ENCODE measurements around the gene TNFRSF8. TPM values are rescaled to one million over a fixed set of nuclear protein-coding genes. Genes with fewer than 3 reads are reported as not detected.
A peak's percentile ranks its signal among the peaks of the same experiment; 100 is the strongest.

Gene TNFRSF8
- total and polyA plus RNA-seq, 4 experiments from 2014 or later: not detected

- peaks cover 44% of the 10 kb centered on the region for H3K4me1 ChIP-seq (ENCODE audit: insufficient read depth, low read length)
- no peaks in the 10 kb centered on the region for H3K36me3 Mint-ChIP-seq
- H3K27me3 ChIP-seq (ENCODE audit: insufficient read depth, low read length): no peaks in the 10 kb centered on the region
- no peak overlapping the region for H3K27ac ChIP-seq (ENCODE audit: low read depth, low read length)
- intact Hi-C loops (cut with micrococcal nuclease): no loop called here
- no peak overlapping the region for H3K4me3 Mint-ChIP-seq
- no peak overlapping the region for H3K27ac Mint-ChIP-seq
- no peak overlapping the region for H3K4me3 ChIP-seq (ENCODE audit: low read length in 2 of 2)
- H3K9me3 Mint-ChIP-seq: peaks cover 0 to 2% (median 0%) of the 10 kb centered on the region in 8 donors
- peaks cover 28 to 60% (median 44%) of the 10 kb centered on the region in 4 donors for H3K4me1 Mint-ChIP-seq
- H3K36me3 ChIP-seq (ENCODE audit: insufficient read depth, low read length): no peaks in the 10 kb centered on the region
- no peaks in the 10 kb centered on the region for H3K9me3 ChIP-seq (ENCODE audit: control insufficient read depth in 1 of 2, low read length in 2 of 2)
- no peak for DNase-seq
- POLR2A ChIA-PET (ENCODE audit: partially characterized antibody): interaction anchor here (3.8 to 39.9 kb wide), 2 partner anchors 43 to 87 kb away, joined by 24 to 1713 read pairs; partner anchors contain the start of gene TNFRSF1B
- no peaks in the 10 kb centered on the region for H3K27me3 Mint-ChIP-seq
- CTCF ChIA-PET (ENCODE audit: partially characterized antibody): interaction anchor here (0.9 to 11.9 kb wide), 11 partner anchors 9 to 118 kb away, joined by 3 to 296 read pairs (median 24); no protein-coding TSS in a partner anchor
Observed at GRCh38 chr1:12123172-12123571, 60.1 kb downstream of the TNFRSF8 start.

GRCh38 chr1:12124693-12125421, 61.8 kb downstream of the TNFRSF8 start:
- H3K4me3 Mint-ChIP-seq: peak overlapping the region in 7 of 8 donors; percentile 37 to 67 (median 59)
- Histone ChIP-seq H3K27me3 (ENCODE audit: insufficient read depth, low read length) (no peaks in the 10 kb centered on the region), H3K27ac (ENCODE audit: low read depth, low read length) (no peak overlapping the region), H3K4me3 (ENCODE audit: low read length in 2 of 2) (no peak overlapping the region), H3K9me3 (ENCODE audit: control insufficient read depth in 1 of 2, low read length in 2 of 2) (no peaks in the 10 kb centered on the region), H3K36me3 (ENCODE audit: insufficient read depth, low read length) (no peaks in the 10 kb centered on the region), H3K4me1 (ENCODE audit: insufficient read depth, low read length) (peaks cover 46% of the 10 kb centered on the region)
- intact Hi-C loops (cut with micrococcal nuclease): loop anchor here (1.0 kb wide), 2 partner anchors 53 to 84 kb away; no protein-coding TSS in a partner anchor
- peaks cover 25 to 61% (median 45%) of the 10 kb centered on the region in 4 donors for H3K4me1 Mint-ChIP-seq
- peak; percentile 74 to 84 (median 76) for DNase-seq
- H3K27me3 Mint-ChIP-seq: no peaks in the 10 kb centered on the region
- peaks cover 0 to 2% (median 0%) of the 10 kb centered on the region in 8 donors for H3K9me3 Mint-ChIP-seq
- no peaks in the 10 kb centered on the region for H3K36me3 Mint-ChIP-seq
- POLR2A ChIA-PET (ENCODE audit: partially characterized antibody): interaction anchor here (0.6 to 39.9 kb wide), 10 partner anchors 8 to 290 kb away, joined by 3 to 1713 read pairs (median 4); partner anchors contain the start of genes TNFRSF1B and VPS13D
- CTCF ChIA-PET (ENCODE audit: partially characterized antibody): interaction anchor here (0.7 to 11.9 kb wide), 41 partner anchors 8 to 534 kb away, joined by 3 to 296 read pairs (median 6); no protein-coding TSS in a partner anchor
- H3K27ac Mint-ChIP-seq: peak overlapping the region; percentile 27 to 93 (median 84)

- no peak overlapping the region for H3K4me3 ChIP-seq (ENCODE audit: low read length in 2 of 2)
- CTCF ChIA-PET (ENCODE audit: partially characterized antibody): interaction anchor here (1.1 to 11.9 kb wide), 36 partner anchors 8 to 533 kb away, joined by 3 to 296 read pairs (median 8); no protein-coding TSS in a partner anchor
- H3K27me3 Mint-ChIP-seq: no peaks in the 10 kb centered on the region
- no peaks in the 10 kb centered on the region for H3K9me3 Mint-ChIP-seq
- H3K4me3 Mint-ChIP-seq: peak overlapping the region in 3 of 8 donors; percentile 6 to 65 (median 43)
- H3K4me1 Mint-ChIP-seq: peaks cover 27 to 59% (median 44%) of the 10 kb centered on the region in 4 donors
- POLR2A ChIA-PET (ENCODE audit: partially characterized antibody): interaction anchor here (0.8 to 39.9 kb wide), 8 partner anchors 7 to 289 kb away, joined by 3 to 1713 read pairs (median 4); partner anchors contain the start of genes TNFRSF1B and VPS13D
- no peaks in the 10 kb centered on the region for H3K9me3 ChIP-seq (ENCODE audit: control insufficient read depth in 1 of 2, low read length in 2 of 2)
- intact Hi-C loops (cut with micrococcal nuclease): loop anchor here (1.0 kb wide), 1 partner anchor 53 kb away; no protein-coding TSS in a partner anchor
- no peak overlapping the region for H3K27ac ChIP-seq (ENCODE audit: low read depth, low read length)
- no peaks in the 10 kb centered on the region for H3K36me3 Mint-ChIP-seq
- H3K27me3 ChIP-seq (ENCODE audit: insufficient read depth, low read length): no peaks in the 10 kb centered on the region
- no peaks in the 10 kb centered on the region for H3K36me3 ChIP-seq (ENCODE audit: insufficient read depth, low read length)
- peaks cover 50% of the 10 kb centered on the region for H3K4me1 ChIP-seq (ENCODE audit: insufficient read depth, low read length)
- H3K27ac Mint-ChIP-seq: peak overlapping the region in 6 of 7 donors; percentile 27 to 93 (median 80)
- DNase-seq: no peak
Observed at GRCh38 chr1:12125422-12126355, 62.6 kb downstream of the TNFRSF8 start.

GRCh38 chr1:12126781-12127180, 63.7 kb downstream of the TNFRSF8 start:
- Mint-ChIP-seq H3K4me1 (peaks cover 20 to 56% (median 35%) of the 10 kb centered on the region in 4 donors), H3K4me3 (no peak overlapping the region), H3K27ac (peak overlapping the region in 1 of 7 donors; percentile 71), H3K27me3 (no peaks in the 10 kb centered on the region), H3K9me3 (no peaks in the 10 kb centered on the region), H3K36me3 (no peaks in the 10 kb centered on the region)
- no peak overlapping the region for H3K4me3 ChIP-seq (ENCODE audit: low read length in 2 of 2)
- ChIA-PET POLR2A (ENCODE audit: partially characterized antibody) (interaction anchor here (3.0 to 39.9 kb wide), 3 partner anchors 39 to 82 kb away, joined by 25 to 1713 read pairs (median 107); partner anchors contain the start of gene TNFRSF1B), CTCF (ENCODE audit: partially characterized antibody) (interaction anchor here (0.6 to 11.9 kb wide), 11 partner anchors 21 to 389 kb away, joined by 3 to 296 read pairs (median 25); no protein-coding TSS in a partner anchor)
- peaks cover 50% of the 10 kb centered on the region for H3K4me1 ChIP-seq (ENCODE audit: insufficient read depth, low read length)
- H3K27ac ChIP-seq (ENCODE audit: low read depth, low read length): no peak overlapping the region
- DNase-seq: no peak
- intact Hi-C loops (cut with micrococcal nuclease): no loop called here
- H3K9me3 ChIP-seq (ENCODE audit: control insufficient read depth in 1 of 2, low read length in 2 of 2): no peaks in the 10 kb centered on the region
- H3K27me3 ChIP-seq (ENCODE audit: insufficient read depth, low read length): no peaks in the 10 kb centered on the region
- no peaks in the 10 kb centered on the region for H3K36me3 ChIP-seq (ENCODE audit: insufficient read depth, low read length)

- Histone ChIP-seq H3K36me3 (ENCODE audit: insufficient read depth, low read length) (no peaks in the 10 kb centered on the region), H3K27ac (ENCODE audit: low read depth, low read length) (no peak overlapping the region), H3K4me3 (ENCODE audit: low read length in 2 of 2) (no peak overlapping the region), H3K27me3 (ENCODE audit: insufficient read depth, low read length) (no peaks in the 10 kb centered on the region), H3K9me3 (ENCODE audit: control insufficient read depth in 1 of 2, low read length in 2 of 2) (no peaks in the 10 kb centered on the region), H3K4me1 (ENCODE audit: insufficient read depth, low read length) (peaks cover 55% of the 10 kb centered on the region)
- peak overlapping the region in 4 of 7 donors; percentile 42 to 78 (median 62) for H3K27ac Mint-ChIP-seq
- ChIA-PET CTCF (ENCODE audit: partially characterized antibody) (interaction anchor here (0.6 to 11.9 kb wide), 11 partner anchors 14 to 388 kb away, joined by 3 to 296 read pairs (median 25); no protein-coding TSS in a partner anchor), POLR2A (ENCODE audit: partially characterized antibody) (interaction anchor here (1.0 to 39.9 kb wide), 3 partner anchors 10 to 81 kb away, joined by 3 to 1713 read pairs (median 107); partner anchors contain the start of gene TNFRSF1B)
- no peaks in the 10 kb centered on the region for H3K27me3 Mint-ChIP-seq
- H3K4me3 Mint-ChIP-seq: peak overlapping the region in 1 of 8 donors; percentile 39
- H3K9me3 Mint-ChIP-seq: no peaks in the 10 kb centered on the region
- H3K36me3 Mint-ChIP-seq: no peaks in the 10 kb centered on the region
- DNase-seq: no peak
- intact Hi-C loops (cut with micrococcal nuclease): no loop called here
- peaks cover 22 to 59% (median 38%) of the 10 kb centered on the region in 4 donors for H3K4me1 Mint-ChIP-seq
Observed at GRCh38 chr1:12127206-12127810, 64.2 kb downstream of the TNFRSF8 start.

GRCh38 chr1:12128120-12128519, 65.0 kb downstream of the TNFRSF8 start:
- Histone ChIP-seq H3K27ac (ENCODE audit: low read depth, low read length) (no peak overlapping the region), H3K27me3 (ENCODE audit: insufficient read depth, low read length) (no peaks in the 10 kb centered on the region), H3K4me1 (ENCODE audit: insufficient read depth, low read length) (peaks cover 63% of the 10 kb centered on the region), H3K9me3 (ENCODE audit: control insufficient read depth in 1 of 2, low read length in 2 of 2) (no peaks in the 10 kb centered on the region), H3K36me3 (ENCODE audit: insufficient read depth, low read length) (no peaks in the 10 kb centered on the region), H3K4me3 (ENCODE audit: low read length in 2 of 2) (no peak overlapping the region)
- Mint-ChIP-seq H3K4me1 (peaks cover 28 to 67% (median 45%) of the 10 kb centered on the region in 4 donors), H3K27me3 (no peaks in the 10 kb centered on the region), H3K4me3 (no peak overlapping the region), H3K36me3 (no peaks in the 10 kb centered on the region), H3K27ac (peak overlapping the region in 2 of 7 donors; percentile 12 to 78), H3K9me3 (no peaks in the 10 kb centered on the region)
- intact Hi-C loops (cut with micrococcal nuclease): no loop called here
- ChIA-PET CTCF (ENCODE audit: partially characterized antibody) (interaction anchor here (1.0 to 11.9 kb wide), 7 partner anchors 13 to 113 kb away, joined by 3 to 296 read pairs (median 90); no protein-coding TSS in a partner anchor), POLR2A (ENCODE audit: partially characterized antibody) (interaction anchor here (1.0 to 39.9 kb wide), 3 partner anchors 9 to 81 kb away, joined by 3 to 1713 read pairs (median 107); partner anchors contain the start of gene TNFRSF1B)
- no peak for DNase-seq

All from CD4-positive, alpha-beta memory T cell (primary cell).